NCI-H82 treated with DMSO at 0.1 percent for 48 hours (cell line): ENCODE measurements around the gene SRRM2.

Experiments used
- DNase-seq: peaks from one replicate; lab custom pipeline; 2025; ENCODE audit not compliant: unreplicated experiment; lab: John Stamatoyannopoulos, UW

Gene SRRM2

DNA sequence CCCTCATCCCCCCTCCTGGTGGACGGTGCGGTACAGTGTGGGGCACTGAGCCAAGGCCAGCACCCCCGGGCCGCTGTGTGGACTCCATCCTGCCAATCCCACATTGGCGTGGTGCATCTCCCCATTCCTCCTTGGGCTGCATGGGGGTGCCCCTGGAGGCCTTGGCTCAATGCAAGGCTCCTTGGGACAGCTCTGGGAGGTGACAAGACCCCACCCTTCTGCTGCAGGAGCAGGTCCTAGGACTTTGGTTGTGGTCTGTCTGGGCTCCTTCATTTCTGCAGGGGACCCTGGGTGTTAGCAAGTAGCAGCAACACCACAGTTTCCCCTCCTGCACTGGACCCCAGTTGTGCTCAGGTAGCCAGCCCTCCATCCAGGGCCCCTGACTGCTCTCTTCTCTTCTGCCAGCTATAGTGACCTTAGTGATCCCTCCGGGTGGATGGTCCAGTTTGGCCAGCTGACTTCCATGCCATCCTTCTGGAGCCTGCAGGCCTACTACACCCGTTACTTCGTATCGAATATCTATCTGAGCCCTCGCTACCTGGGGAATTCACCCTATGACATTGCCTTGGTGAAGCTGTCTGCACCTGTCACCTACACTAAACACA lies 65.9 kb downstream of the SRRM2 start:
- DNase-seq, result no peak

DNA sequence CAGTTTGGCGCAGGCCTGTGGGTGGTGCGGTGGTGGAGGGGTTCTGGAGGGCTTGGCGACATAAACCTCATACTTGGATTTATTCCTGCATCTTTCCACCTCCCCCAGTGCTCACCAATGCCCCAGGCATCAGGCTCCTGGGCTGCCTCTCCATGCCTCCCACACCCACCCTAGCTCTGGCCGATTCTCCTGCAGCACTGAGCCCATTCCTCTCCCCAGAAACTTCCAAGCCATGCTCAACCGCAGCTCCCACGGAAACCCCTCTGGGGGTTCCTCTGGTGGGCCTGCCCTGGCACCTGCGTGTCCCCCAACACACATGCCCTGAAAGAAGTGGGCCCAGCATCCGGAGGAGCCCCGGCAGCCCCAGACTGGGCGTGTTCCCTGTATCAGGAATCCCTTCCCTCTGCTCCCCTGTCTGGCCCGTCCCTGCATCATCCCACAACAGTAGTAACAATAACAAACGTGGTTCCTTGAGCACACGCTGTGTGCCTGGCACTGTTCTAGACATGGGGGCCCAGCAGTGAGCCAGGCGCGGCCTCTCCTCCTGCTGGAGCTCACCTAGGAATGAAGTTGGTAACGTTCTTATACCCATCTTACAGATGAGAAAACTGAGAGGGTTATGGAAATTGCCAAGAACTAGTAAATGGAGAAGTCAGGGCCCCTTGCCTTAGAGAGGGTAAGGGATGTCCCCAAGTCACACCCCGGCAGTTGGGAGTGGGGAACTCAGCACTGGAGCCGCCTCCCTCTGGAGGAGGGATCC lies 66.9 kb downstream of the SRRM2 start:
- no peak for DNase-seq

GRCh38 chr16:2819939-2820835 lies 67.7 kb downstream of the SRRM2 start:
- no peak for DNase-seq
